ENCODE measurements around the gene PDGFRB.
"Not testable (repeated sequence)": the region's sequence is repeated elsewhere in the genome, so short reads cannot be mapped to it uniquely, and the experiment has no call there.

Gene PDGFRB

GRCh38 chr5:150112201-150113046 lies 43.2 kb downstream of the PDGFRB start:
- DNase-seq: no peak

- no peak for DNase-seq
Measured at GRCh38 chr5:150111122-150111521, 44.5 kb downstream of the PDGFRB start.

GRCh38 chr5:150109921-150110320 lies 45.7 kb downstream of the PDGFRB start:
- DNase-seq: no peak

- DNase-seq: no peak
Measured at GRCh38 chr5:150108711-150109514, 46.7 kb downstream of the PDGFRB start.

- DNase-seq: no peak
Measured at GRCh38 chr5:150107909-150108447, 47.7 kb downstream of the PDGFRB start.

- no peak for DNase-seq
Measured at GRCh38 chr5:150106674-150107426, 48.8 kb downstream of the PDGFRB start.

- DNase-seq: no peak
Measured at GRCh38 chr5:150105928-150106615, 49.6 kb downstream of the PDGFRB start.

GRCh38 chr5:150104550-150104870 lies 51.1 kb downstream of the PDGFRB start:
- DNase-seq: no peak

- DNase-seq: no peak
Measured at GRCh38 chr5:150103678-150104549, 51.7 kb downstream of the PDGFRB start.

- DNase-seq: no peak
Measured at GRCh38 chr5:150101023-150101422, 54.6 kb downstream of the PDGFRB start.

GRCh38 chr5:150097152-150097551 lies 58.5 kb downstream of the PDGFRB start:
- DNase-seq: no peak

- no peak for DNase-seq
Measured at GRCh38 chr5:150092159-150092787, 63.4 kb downstream of the PDGFRB start.

- no peak for DNase-seq
Measured at GRCh38 chr5:150085950-150086715, 69.5 kb downstream of the PDGFRB start, which contains the start of gene CSF1R. Gene CSF1R, minus strand, starts transcription at chr5:150086554. Its CDS starts 127 bp downstream, at chr5:150086427.

GRCh38 chr5:150085191-150085912 lies 70.3 kb downstream of the PDGFRB start:
- DNase-seq: no peak

- not testable (repeated sequence) for DNase-seq
Measured at GRCh38 chr5:150084754-150085153, 70.9 kb downstream of the PDGFRB start.

- DNase-seq: no peak
Measured at GRCh38 chr5:150082889-150083288, 72.8 kb downstream of the PDGFRB start.

- DNase-seq: no peak
Measured at GRCh38 chr5:150082374-150082773, 73.3 kb downstream of the PDGFRB start.

GRCh38 chr5:150081541-150082283 lies 73.9 kb downstream of the PDGFRB start:
- DNase-seq: no peak
